ENCODE measurements around the gene COG5.

Gene COG5

GRCh38 chr7:107203607-107204006, 360.1 kb downstream of the COG5 start:
- FAIRE-seq (no peak), DNase-seq (ENCODE audit: insufficient read length, low spot score) (no peak)

GRCh38 chr7:107201795-107202450, 361.8 kb downstream of the COG5 start:
- FAIRE-seq: no peak

GRCh38 chr7:107196834-107197610, 366.7 kb downstream of the COG5 start:
- no peak for FAIRE-seq

More at GRCh38 chr7:107201795-107202450, 361.8 kb downstream of the COG5 start:
- DNase-seq (ENCODE audit: insufficient read length, low spot score): peak; percentile 23

GRCh38 chr7:107194052-107194451, 369.7 kb downstream of the COG5 start:
- DNase-seq (ENCODE audit: insufficient read length, low spot score) (no peak), FAIRE-seq (no peak)

More at GRCh38 chr7:107196834-107197610, 366.7 kb downstream of the COG5 start:
- DNase-seq (ENCODE audit: insufficient read length, low spot score): no peak

GRCh38 chr7:107190090-107190489, 373.6 kb downstream of the COG5 start:
- no peak for DNase-seq (ENCODE audit: insufficient read length, low spot score)

GRCh38 chr7:107187774-107188173, 375.9 kb downstream of the COG5 start:
- DNase-seq (ENCODE audit: insufficient read length, low spot score): no peak
- FAIRE-seq: no peak

More at GRCh38 chr7:107190090-107190489, 373.6 kb downstream of the COG5 start:
- no peak for FAIRE-seq

- FAIRE-seq: no peak
Measured at GRCh38 chr7:107186240-107186639, 377.5 kb downstream of the COG5 start.

GRCh38 chr7:107185716-107186115, 378.0 kb downstream of the COG5 start:
- no peak for DNase-seq (ENCODE audit: insufficient read length, low spot score)
- FAIRE-seq: no peak

More at GRCh38 chr7:107186240-107186639, 377.5 kb downstream of the COG5 start:
- no peak for DNase-seq (ENCODE audit: insufficient read length, low spot score)

GRCh38 chr7:107181172-107181571, 382.5 kb downstream of the COG5 start:
- FAIRE-seq (no peak), DNase-seq (ENCODE audit: insufficient read length, low spot score) (no peak)

- peak; percentile 10 for DNase-seq (ENCODE audit: insufficient read length, low spot score)
- no peak for FAIRE-seq
Measured at GRCh38 chr7:107180378-107180777, 383.3 kb downstream of the COG5 start.

- peak; percentile 12 for DNase-seq (ENCODE audit: insufficient read length, low spot score)
- FAIRE-seq: no peak
Measured at GRCh38 chr7:107179326-107180164, 384.2 kb downstream of the COG5 start.

GRCh38 chr7:107173691-107174406, 389.9 kb downstream of the COG5 start:
- no peak for FAIRE-seq

GRCh38 chr7:107173191-107173590, 390.5 kb downstream of the COG5 start:
- DNase-seq (ENCODE audit: insufficient read length, low spot score): no peak

More at GRCh38 chr7:107173691-107174406, 389.9 kb downstream of the COG5 start:
- DNase-seq (ENCODE audit: insufficient read length, low spot score): no peak

GRCh38 chr7:107172276-107173032, 391.3 kb downstream of the COG5 start:
- DNase-seq (ENCODE audit: insufficient read length, low spot score) (no peak), FAIRE-seq (no peak)

More at GRCh38 chr7:107173191-107173590, 390.5 kb downstream of the COG5 start:
- no peak for FAIRE-seq

- no peak for DNase-seq (ENCODE audit: insufficient read length, low spot score)
Measured at GRCh38 chr7:107171496-107171895, 392.2 kb downstream of the COG5 start.

GRCh38 chr7:107170051-107170915, 393.4 kb downstream of the COG5 start:
- no peak for FAIRE-seq

More at GRCh38 chr7:107171496-107171895, 392.2 kb downstream of the COG5 start:
- no peak for FAIRE-seq

GRCh38 chr7:107169120-107170050, 394.3 kb downstream of the COG5 start:
- DNase-seq (ENCODE audit: insufficient read length, low spot score) (peak; percentile 84), FAIRE-seq (peak; percentile 28)

More at GRCh38 chr7:107170051-107170915, 393.4 kb downstream of the COG5 start:
- no peak for DNase-seq (ENCODE audit: insufficient read length, low spot score)

All from HTR-8/SVneo (cell line).